GM10266 (cell line): ENCODE data around the gene NTSR2.

Source experiments
- DNase-seq: peaks from one replicate; pipeline ENCODE4 v3.0.0; 2012; ENCODE audit errors: extremely low spot score
- TF ChIP-seq, protein P1 (sequence below): IDR thresholded peaks from 2 replicates; pipeline ENCODE4 v1.5.1; 2012; ENCODE audit warnings: mild to moderate bottlenecking, low read depth; ENCODE audit not compliant: control insufficient read depth, insufficient read depth; ENCODE audit errors: missing control alignments

Gene NTSR2

DNA sequence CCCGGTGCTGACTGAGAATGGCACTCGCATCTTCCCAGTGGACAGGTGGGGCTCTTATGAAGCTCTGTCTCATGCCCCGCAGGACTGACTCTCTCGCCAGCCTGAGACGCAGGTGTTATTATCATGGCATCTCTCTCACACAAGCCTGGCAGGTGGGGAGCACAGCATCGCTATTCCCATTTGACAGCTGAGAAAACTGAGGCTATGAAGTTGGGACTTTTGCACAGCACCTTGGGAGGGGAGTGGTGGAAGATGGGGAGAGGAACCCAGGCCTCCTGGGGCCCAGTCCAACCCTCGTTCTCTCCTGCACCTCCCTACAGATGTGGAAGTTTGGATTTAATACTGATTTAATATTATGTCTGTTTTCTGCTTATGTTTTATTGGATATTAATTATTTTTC, 9.0 kb upstream of the NTSR2 start:
- no peak for DNase-seq
- TF ChIP-seq, protein P1, sequence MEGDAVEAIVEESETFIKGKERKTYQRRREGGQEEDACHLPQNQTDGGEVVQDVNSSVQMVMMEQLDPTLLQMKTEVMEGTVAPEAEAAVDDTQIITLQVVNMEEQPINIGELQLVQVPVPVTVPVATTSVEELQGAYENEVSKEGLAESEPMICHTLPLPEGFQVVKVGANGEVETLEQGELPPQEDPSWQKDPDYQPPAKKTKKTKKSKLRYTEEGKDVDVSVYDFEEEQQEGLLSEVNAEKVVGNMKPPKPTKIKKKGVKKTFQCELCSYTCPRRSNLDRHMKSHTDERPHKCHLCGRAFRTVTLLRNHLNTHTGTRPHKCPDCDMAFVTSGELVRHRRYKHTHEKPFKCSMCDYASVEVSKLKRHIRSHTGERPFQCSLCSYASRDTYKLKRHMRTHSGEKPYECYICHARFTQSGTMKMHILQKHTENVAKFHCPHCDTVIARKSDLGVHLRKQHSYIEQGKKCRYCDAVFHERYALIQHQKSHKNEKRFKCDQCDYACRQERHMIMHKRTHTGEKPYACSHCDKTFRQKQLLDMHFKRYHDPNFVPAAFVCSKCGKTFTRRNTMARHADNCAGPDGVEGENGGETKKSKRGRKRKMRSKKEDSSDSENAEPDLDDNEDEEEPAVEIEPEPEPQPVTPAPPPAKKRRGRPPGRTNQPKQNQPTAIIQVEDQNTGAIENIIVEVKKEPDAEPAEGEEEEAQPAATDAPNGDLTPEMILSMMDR = no peak

DNA sequence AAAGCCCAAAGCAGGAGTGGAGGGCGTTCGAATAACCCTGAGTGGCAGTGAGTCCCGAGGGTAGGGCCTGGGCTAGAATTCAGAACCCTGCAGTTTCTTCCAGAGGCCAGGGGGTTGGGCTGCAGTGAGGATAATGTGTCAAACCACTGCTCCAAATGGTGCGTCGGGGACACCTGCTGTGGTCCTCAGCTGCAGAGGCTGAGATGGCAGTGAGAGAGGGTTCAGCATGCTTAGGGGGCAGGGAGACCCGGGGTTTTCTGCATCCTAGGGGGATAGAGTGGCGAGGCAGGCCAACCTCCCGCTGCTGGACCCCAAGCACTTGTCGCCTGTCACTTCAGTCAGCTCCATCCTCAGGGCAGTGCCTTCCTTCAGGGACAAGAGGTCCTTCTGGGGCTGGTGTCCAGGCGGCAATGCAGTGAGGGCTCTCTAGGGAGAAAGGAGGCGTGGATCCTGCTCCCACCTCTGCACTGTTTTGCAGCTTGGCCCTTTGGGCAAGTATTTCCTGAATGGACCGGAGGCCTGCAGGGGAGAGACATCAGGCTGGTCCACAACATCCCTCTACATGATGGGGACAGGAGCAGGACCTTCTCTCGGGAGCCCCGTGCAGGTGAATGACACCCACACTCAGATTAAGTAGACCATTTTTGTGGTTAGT, 8.4 kb upstream of the NTSR2 start:
- no peak for DNase-seq
- TF ChIP-seq, protein P1 = no peak

DNA sequence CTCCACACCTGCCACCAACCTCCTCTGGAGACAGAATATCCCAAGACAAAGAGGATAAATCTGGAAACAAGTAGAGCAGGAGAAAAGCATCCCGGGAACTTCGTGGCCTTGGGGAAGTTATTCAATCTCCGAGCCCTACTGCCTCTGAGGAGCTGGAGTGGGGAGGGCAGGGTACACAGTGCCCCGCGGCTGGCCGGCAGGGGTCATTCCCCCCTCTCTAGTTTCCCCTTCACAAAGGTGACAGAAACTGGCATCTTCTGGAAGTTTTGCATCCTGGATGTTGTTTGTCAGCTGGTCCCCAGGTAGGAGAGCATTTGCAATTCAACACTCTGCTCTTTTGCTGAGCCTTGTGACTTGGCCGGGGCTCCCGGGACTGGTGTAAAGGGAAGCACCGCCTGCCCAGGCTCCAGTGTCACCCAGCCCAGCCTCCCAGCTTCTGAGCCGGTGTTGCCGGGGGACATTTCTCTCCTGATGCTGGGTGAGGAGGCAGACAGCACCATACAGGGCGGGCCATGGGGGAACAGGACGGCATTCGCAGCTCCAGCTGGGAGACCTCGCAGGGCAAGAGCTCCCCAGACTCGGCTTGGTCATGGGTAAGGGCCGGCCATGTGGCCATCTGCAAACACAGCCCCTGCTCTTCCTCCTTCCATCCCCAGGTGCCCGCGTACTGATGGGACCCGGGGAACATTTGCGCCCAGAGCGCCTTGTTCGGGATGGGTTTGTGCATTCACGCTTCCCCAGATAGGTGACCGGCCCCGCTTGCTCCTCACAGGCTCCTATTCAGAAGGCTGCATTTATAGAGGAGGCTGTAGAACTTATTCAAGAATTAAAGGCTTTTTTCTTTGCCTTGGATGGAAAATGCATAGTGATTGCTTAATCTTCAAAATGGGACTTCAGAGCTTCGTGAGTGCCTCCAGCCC, 7.4 kb upstream of the NTSR2 start:
- no peak for DNase-seq
- TF ChIP-seq, protein P1 = no peak

DNA sequence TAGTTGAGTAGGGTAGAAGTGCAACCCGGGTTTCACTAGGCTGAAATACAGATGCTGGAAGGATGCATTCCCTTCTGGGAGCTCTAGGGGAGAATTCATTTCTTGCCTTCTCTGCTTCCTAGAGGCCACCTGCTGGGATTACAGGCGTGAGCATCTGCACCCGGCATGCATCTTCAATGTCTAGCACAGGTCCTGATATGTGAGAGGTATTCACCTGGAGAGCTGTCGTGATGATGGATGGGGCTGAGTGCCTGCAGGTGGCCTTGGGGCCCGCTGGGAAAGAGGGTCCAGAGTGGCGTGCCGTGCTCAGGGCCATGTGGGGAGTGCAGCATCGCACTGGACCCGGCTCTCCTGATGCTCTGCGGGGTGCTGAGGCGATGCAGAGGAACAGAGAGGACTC, 6.6 kb upstream of the NTSR2 start:
- TF ChIP-seq, protein P1 = no peak
- DNase-seq = no peak

DNA sequence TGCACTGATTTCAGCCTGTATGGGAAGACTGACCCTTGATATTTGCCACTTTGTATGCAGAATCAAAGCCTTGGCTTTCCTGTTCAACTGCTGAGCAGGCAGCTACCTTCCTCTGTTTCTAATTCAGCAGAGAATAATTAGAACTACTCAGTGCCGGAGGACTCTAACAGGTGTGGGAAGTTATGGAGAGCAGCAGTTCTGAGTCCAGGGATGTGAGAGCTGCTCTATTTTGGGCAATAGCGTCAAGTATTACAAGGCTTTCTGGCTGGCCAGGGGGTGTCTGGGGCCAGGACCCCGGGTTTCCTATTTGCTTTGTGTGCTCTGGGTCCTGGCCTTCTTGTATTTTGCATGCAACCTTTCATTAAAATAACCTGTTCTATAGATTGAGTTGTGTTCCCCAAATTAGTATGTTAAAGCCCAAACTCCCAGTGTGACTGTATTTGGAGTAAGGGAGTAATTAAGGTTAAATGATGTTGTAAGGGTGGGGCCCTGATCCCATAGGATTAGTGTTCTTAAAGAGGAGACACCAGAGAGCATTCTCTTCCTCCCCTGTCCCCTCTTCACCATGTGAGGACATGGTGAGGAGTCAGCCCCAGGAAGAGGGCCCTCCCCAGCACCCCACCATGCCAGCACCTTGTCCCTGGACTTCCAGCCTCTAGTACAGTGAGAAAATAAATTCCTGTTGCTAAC, 5.6 kb upstream of the NTSR2 start:
- no peak for DNase-seq
- TF ChIP-seq, protein P1 = no peak

DNA sequence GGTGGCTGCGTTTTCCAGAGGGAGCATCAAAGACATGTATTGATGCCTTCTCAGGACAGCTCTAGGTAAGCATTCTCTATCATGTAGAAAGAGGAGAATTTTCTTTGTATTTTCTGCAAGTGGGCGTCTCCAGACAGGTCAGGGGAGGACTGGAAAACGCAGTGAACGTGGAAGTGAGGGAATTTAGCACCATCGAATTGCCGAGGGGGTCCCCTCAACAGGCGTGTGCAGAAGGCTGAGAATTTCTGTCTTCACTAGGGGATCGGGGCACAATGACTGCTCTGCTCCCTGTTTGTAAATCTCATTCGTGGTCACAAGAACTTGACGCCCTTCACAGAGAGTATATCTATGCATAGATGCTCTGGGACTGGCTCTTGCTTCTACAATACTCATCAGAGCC, 5.0 kb upstream of the NTSR2 start:
- no peak for DNase-seq
- TF ChIP-seq, protein P1 = no peak
